Measurements from ENCODE around the gene STX17.
"Not testable (repeated sequence)": the region's sequence is repeated elsewhere in the genome, so short reads cannot be mapped to it uniquely, and the experiment has no call there.

Gene STX17

GRCh38 chr9:99970481-99970880 is 64.0 kb downstream of the STX17 start:
- H3K27me3 Mint-ChIP-seq (ENCODE audit: low read depth) = no peaks in the 10 kb centered on the region
- H3K4me1 Mint-ChIP-seq (ENCODE audit: low read depth) = no peaks in the 10 kb centered on the region
- H3K36me3 Mint-ChIP-seq (ENCODE audit: low read depth) = peaks cover 25% of the 10 kb centered on the region
- no peak overlapping the region for H3K4me3 Mint-ChIP-seq
- no peak overlapping the region for H3K27ac Mint-ChIP-seq
- H3K9me3 Mint-ChIP-seq = no peaks in the 10 kb centered on the region

GRCh38 chr9:99971410-99971809 is 65.0 kb downstream of the STX17 start:
- no peak overlapping the region for H3K4me3 Mint-ChIP-seq
- no peak overlapping the region for H3K27ac Mint-ChIP-seq
- no peaks in the 10 kb centered on the region for H3K4me1 Mint-ChIP-seq (ENCODE audit: low read depth)
- peaks cover 25% of the 10 kb centered on the region for H3K36me3 Mint-ChIP-seq (ENCODE audit: low read depth)
- H3K9me3 Mint-ChIP-seq = no peaks in the 10 kb centered on the region
- H3K27me3 Mint-ChIP-seq (ENCODE audit: low read depth) = no peaks in the 10 kb centered on the region

- no peaks in the 10 kb centered on the region for H3K4me1 Mint-ChIP-seq (ENCODE audit: low read depth)
- no peak overlapping the region for H3K27ac Mint-ChIP-seq
- no peak overlapping the region for H3K4me3 Mint-ChIP-seq
- H3K9me3 Mint-ChIP-seq = no peaks in the 10 kb centered on the region
- H3K27me3 Mint-ChIP-seq (ENCODE audit: low read depth) = no peaks in the 10 kb centered on the region
- H3K36me3 Mint-ChIP-seq (ENCODE audit: low read depth) = peaks cover 15% of the 10 kb centered on the region
These were observed 67.0 kb downstream of the STX17 start for GRCh38 chr9:99973455-99973854.

- H3K4me1 Mint-ChIP-seq (ENCODE audit: low read depth) = no peaks in the 10 kb centered on the region
- H3K27me3 Mint-ChIP-seq (ENCODE audit: low read depth) = no peaks in the 10 kb centered on the region
- H3K9me3 Mint-ChIP-seq = no peaks in the 10 kb centered on the region
- H3K4me3 Mint-ChIP-seq = no peak overlapping the region
- no peak overlapping the region for H3K27ac Mint-ChIP-seq
- peaks cover 12% of the 10 kb centered on the region for H3K36me3 Mint-ChIP-seq (ENCODE audit: low read depth)
These were observed 70.8 kb downstream of the STX17 start for GRCh38 chr9:99977033-99977792.

GRCh38 chr9:99978221-99978620 is 71.8 kb downstream of the STX17 start:
- H3K27ac Mint-ChIP-seq = no peak overlapping the region
- no peaks in the 10 kb centered on the region for H3K4me1 Mint-ChIP-seq (ENCODE audit: low read depth)
- peaks cover 12% of the 10 kb centered on the region for H3K36me3 Mint-ChIP-seq (ENCODE audit: low read depth)
- no peak overlapping the region for H3K4me3 Mint-ChIP-seq
- H3K27me3 Mint-ChIP-seq (ENCODE audit: low read depth) = no peaks in the 10 kb centered on the region
- H3K9me3 Mint-ChIP-seq = no peaks in the 10 kb centered on the region

- no peaks in the 10 kb centered on the region for H3K27me3 Mint-ChIP-seq (ENCODE audit: low read depth)
- peaks cover 6% of the 10 kb centered on the region for H3K36me3 Mint-ChIP-seq (ENCODE audit: low read depth)
- H3K9me3 Mint-ChIP-seq = no peaks in the 10 kb centered on the region
- no peaks in the 10 kb centered on the region for H3K4me1 Mint-ChIP-seq (ENCODE audit: low read depth)
- H3K27ac Mint-ChIP-seq = no peak overlapping the region
- no peak overlapping the region for H3K4me3 Mint-ChIP-seq
These were observed 74.1 kb downstream of the STX17 start for GRCh38 chr9:99980598-99980997.

- H3K9me3 Mint-ChIP-seq = peaks cover 21% of the 10 kb centered on the region
- no peaks in the 10 kb centered on the region for H3K27me3 Mint-ChIP-seq (ENCODE audit: low read depth)
- H3K27ac Mint-ChIP-seq = no peak overlapping the region
These were observed 80.2 kb downstream of the STX17 start for GRCh38 chr9:99986642-99987041.

GRCh38 chr9:99990508-99990907 is 84.1 kb downstream of the STX17 start:
- not testable (repeated sequence) for H3K27ac Mint-ChIP-seq; H3K27me3 Mint-ChIP-seq (ENCODE audit: low read depth); H3K4me3 Mint-ChIP-seq; H3K4me1 Mint-ChIP-seq (ENCODE audit: low read depth)
- Mint-ChIP-seq H3K9me3 (peaks cover 36% of the 10 kb centered on the region), H3K36me3 (ENCODE audit: low read depth) (peaks cover 42% of the 10 kb centered on the region)

More at GRCh38 chr9:99986642-99987041, 80.2 kb downstream of the STX17 start:
- H3K4me1 Mint-ChIP-seq (ENCODE audit: low read depth) = no peaks in the 10 kb centered on the region
- H3K4me3 Mint-ChIP-seq = no peak overlapping the region
- peaks cover 31% of the 10 kb centered on the region for H3K36me3 Mint-ChIP-seq (ENCODE audit: low read depth)

GRCh38 chr9:99998266-99998665 is 91.8 kb downstream of the STX17 start:
- no peak overlapping the region for H3K4me3 Mint-ChIP-seq
- H3K27me3 Mint-ChIP-seq (ENCODE audit: low read depth) = no peaks in the 10 kb centered on the region
- H3K36me3 Mint-ChIP-seq (ENCODE audit: low read depth) = peaks cover 40% of the 10 kb centered on the region
- H3K9me3 Mint-ChIP-seq = peaks cover 9% of the 10 kb centered on the region
- no peak overlapping the region for H3K27ac Mint-ChIP-seq
- no peaks in the 10 kb centered on the region for H3K4me1 Mint-ChIP-seq (ENCODE audit: low read depth)

- Mint-ChIP-seq H3K27me3 (ENCODE audit: low read depth) (no peaks in the 10 kb centered on the region), H3K36me3 (ENCODE audit: low read depth) (peaks cover 41% of the 10 kb centered on the region), H3K4me3 (no peak overlapping the region), H3K9me3 (peaks cover 10% of the 10 kb centered on the region), H3K27ac (no peak overlapping the region), H3K4me1 (ENCODE audit: low read depth) (no peaks in the 10 kb centered on the region)
These were observed 92.4 kb downstream of the STX17 start for GRCh38 chr9:99998866-99999265.

- Mint-ChIP-seq H3K4me3 (no peak overlapping the region), H3K27me3 (ENCODE audit: low read depth) (no peaks in the 10 kb centered on the region), H3K27ac (no peak overlapping the region), H3K9me3 (peaks cover 6% of the 10 kb centered on the region), H3K4me1 (ENCODE audit: low read depth) (no peaks in the 10 kb centered on the region), H3K36me3 (ENCODE audit: low read depth) (peaks cover 38% of the 10 kb centered on the region)
These were observed 93.3 kb downstream of the STX17 start for GRCh38 chr9:99999797-100000196.

- Mint-ChIP-seq H3K4me1 (ENCODE audit: low read depth) (no peaks in the 10 kb centered on the region), H3K27me3 (ENCODE audit: low read depth) (no peaks in the 10 kb centered on the region), H3K4me3 (no peak overlapping the region), H3K27ac (no peak overlapping the region), H3K9me3 (peaks cover 6% of the 10 kb centered on the region), H3K36me3 (ENCODE audit: low read depth) (peaks cover 16% of the 10 kb centered on the region)
These were observed 104.7 kb downstream of the STX17 start for GRCh38 chr9:100011062-100011681.

GRCh38 chr9:100012279-100012678 is 105.8 kb downstream of the STX17 start:
- peaks cover 14% of the 10 kb centered on the region for H3K36me3 Mint-ChIP-seq (ENCODE audit: low read depth)
- H3K4me1 Mint-ChIP-seq (ENCODE audit: low read depth) = no peaks in the 10 kb centered on the region
- no peak overlapping the region for H3K4me3 Mint-ChIP-seq
- H3K27ac Mint-ChIP-seq = no peak overlapping the region
- H3K27me3 Mint-ChIP-seq (ENCODE audit: low read depth) = no peaks in the 10 kb centered on the region
- peaks cover 6% of the 10 kb centered on the region for H3K9me3 Mint-ChIP-seq

- Mint-ChIP-seq H3K4me3 (no peak overlapping the region), H3K36me3 (ENCODE audit: low read depth) (peaks cover 16% of the 10 kb centered on the region), H3K9me3 (peaks cover 6% of the 10 kb centered on the region), H3K27me3 (ENCODE audit: low read depth) (no peaks in the 10 kb centered on the region), H3K4me1 (ENCODE audit: low read depth) (no peaks in the 10 kb centered on the region), H3K27ac (no peak overlapping the region)
These were observed 107.1 kb downstream of the STX17 start for GRCh38 chr9:100013573-100013972.

GRCh38 chr9:100014846-100015245 is 108.4 kb downstream of the STX17 start:
- no peaks in the 10 kb centered on the region for H3K4me1 Mint-ChIP-seq (ENCODE audit: low read depth)
- H3K4me3 Mint-ChIP-seq = no peak overlapping the region
- peaks cover 6% of the 10 kb centered on the region for H3K9me3 Mint-ChIP-seq
- H3K27ac Mint-ChIP-seq = no peak overlapping the region
- H3K36me3 Mint-ChIP-seq (ENCODE audit: low read depth) = peaks cover 19% of the 10 kb centered on the region
- no peaks in the 10 kb centered on the region for H3K27me3 Mint-ChIP-seq (ENCODE audit: low read depth)
